Adipocyte (in vitro differentiated cells): ENCODE measurements around the gene CYBC1.

ENCODE experiments used
- DNase-seq: peaks from one replicate; pipeline ENCODE4 v3.0.0-alpha.2; 2015; ENCODE audit warnings: low read depth
- H3K27me3 ChIP-seq: replicated peaks from 2 replicates; pipeline ENCODE4 v1.7.0; 2013; ENCODE audit warnings: mild to moderate bottlenecking, low read length, moderate library complexity; ENCODE audit not compliant: control insufficient read depth, insufficient read depth
- H3K36me3 ChIP-seq: 2 replicates; pipeline ENCODE4 v1.7.0; 2013; ENCODE audit warnings: low read length, mild to moderate bottlenecking, moderate library complexity; ENCODE audit not compliant: control insufficient read depth, insufficient read depth, severe bottlenecking
- H3K4me1 ChIP-seq: 2 replicates; pipeline ENCODE4 v1.7.0; 2013; ENCODE audit warnings: mild to moderate bottlenecking, low read length, moderate library complexity; ENCODE audit not compliant: control insufficient read depth, insufficient read depth
- H3K4me3 ChIP-seq: 2 replicates; pipeline ENCODE4 v1.7.0; 2013; ENCODE audit warnings: mild to moderate bottlenecking, low read length, moderate library complexity
- H3K9ac ChIP-seq: 2 replicates; pipeline ENCODE4 v1.7.0; 2013; ENCODE audit warnings: mild to moderate bottlenecking, low read length, moderate library complexity
- H3K9me3 ChIP-seq: 2 replicates; pipeline ENCODE4 v1.7.0; 2013; ENCODE audit warnings: mild to moderate bottlenecking, low read length, moderate library complexity; ENCODE audit not compliant: control insufficient read depth

CYBC1 gene

DNA sequence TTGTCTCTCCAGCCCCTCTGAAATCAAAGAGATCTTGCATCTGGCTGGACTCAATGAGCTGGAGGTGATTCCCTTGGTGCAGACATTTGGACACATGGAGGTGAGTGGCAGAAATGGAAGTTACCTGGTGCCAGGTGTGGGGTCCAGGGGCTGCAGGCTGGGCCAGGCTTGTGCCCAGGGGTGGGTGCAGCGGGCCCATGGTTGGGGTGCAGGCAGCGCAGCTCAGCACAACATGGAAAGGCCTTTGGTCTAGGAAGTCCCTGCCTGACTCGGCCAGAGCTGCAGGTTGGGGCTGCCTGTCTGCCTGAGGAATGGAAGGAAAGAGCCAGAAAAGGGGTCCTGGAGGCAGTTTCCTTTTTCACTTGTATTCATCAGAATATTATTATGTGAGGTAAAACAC is 22.0 kb downstream of the CYBC1 start:
- no peaks in the 10 kb centered on the region for H3K9me3 ChIP-seq
- no peaks in the 10 kb centered on the region for H3K36me3 ChIP-seq
- no peak overlapping the region for H3K4me3 ChIP-seq
- no peaks in the 10 kb centered on the region for H3K27me3 ChIP-seq
- H3K9ac ChIP-seq, result no peak overlapping the region
- DNase-seq, result no peak
- H3K4me1 ChIP-seq, result peaks cover 15% of the 10 kb centered on the region

DNA sequence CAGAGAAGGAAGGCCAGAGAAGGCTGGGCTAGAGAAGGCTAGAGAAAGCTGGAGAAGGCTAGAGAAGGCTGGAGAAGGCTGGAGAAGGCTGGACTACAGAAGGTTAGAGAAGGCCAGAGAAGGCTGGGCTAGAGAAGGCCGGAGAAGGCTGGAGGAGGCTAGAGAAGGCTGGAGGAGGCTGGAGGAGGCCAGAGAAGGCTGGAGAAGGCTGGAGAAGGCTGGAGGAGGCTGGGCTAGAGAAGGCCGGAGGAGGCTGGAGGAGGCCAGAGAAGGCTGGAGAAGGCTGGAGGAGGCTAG is 25.7 kb downstream of the CYBC1 start:
- Histone ChIP-seq H3K4me3 (peak overlapping the region; percentile 71), H3K27me3 (no peaks in the 10 kb centered on the region), H3K36me3 (no peaks in the 10 kb centered on the region), H3K9me3 (peaks cover 4% of the 10 kb centered on the region), H3K9ac (peak overlapping the region; percentile 73), H3K4me1 (peaks cover 15% of the 10 kb centered on the region)
- DNase-seq, result no peak

DNA sequence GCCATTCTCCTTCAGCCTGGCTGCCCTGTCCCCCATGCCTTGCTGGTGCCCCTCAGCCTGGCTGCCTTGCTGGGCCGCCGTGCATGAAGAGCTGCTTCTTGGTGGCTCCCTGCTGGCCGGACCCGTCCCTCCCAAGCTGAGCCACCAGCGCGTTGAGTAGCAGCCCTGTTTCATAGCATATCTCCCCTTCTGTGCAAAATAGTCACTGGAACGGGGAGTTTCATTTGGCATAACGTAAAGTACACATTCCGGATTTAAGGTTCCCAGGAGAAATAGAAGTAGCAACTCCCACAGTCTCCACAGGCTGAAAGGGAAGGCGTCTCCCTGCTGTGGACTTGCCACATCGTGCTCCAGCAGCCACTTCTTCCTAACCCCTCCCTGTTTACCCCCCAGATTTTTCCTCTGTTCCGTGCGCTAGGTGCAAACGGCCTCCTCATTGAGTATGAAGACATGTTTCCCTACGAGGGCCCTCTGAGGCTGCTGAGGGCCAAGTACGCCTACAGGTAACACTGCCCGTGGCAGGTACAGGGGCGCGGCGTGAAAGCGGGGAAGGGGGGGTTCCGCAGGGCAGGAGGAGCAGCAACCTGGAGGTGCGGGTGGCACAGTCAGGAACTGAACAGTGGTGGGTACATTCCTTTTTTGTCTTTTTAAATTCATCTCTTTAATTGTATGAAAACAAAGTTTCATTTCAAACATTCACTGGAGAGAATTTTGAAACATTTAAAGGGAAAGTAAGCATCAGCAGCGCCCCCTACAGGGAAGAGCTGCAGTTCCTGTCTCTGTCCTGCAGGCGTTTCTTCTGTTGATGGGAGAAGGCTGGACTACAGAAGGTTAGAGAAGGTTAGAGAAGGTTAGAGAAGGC is 26.3 kb downstream of the CYBC1 start:
- peaks cover 4% of the 10 kb centered on the region for H3K9me3 ChIP-seq
- no peaks in the 10 kb centered on the region for H3K36me3 ChIP-seq
- DNase-seq, result peak; percentile 57
- peak overlapping the region; percentile 71 for H3K4me3 ChIP-seq
- H3K4me1 ChIP-seq, result peaks cover 20% of the 10 kb centered on the region
- H3K27me3 ChIP-seq, result no peaks in the 10 kb centered on the region
- H3K9ac ChIP-seq, result peak overlapping the region; percentile 73

DNA sequence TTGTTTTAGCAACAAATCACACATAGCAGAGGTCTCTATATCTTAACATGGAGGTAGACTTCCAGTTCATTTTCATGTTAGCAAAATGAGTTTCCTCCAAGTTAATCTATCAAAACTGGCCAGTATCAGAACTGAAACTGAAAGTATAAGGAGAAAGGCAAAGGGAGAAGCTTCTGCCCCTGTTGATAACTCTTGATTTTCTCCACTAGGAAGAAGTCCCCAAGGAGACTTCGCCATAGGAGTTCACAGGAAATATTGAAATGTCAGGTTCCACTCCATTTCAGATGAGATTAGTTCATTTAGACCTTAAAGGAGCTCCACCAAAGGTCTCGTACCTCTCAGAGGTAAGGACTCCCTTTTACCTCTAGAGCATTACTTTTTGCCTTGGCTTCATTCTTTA is 31.0 kb downstream of the CYBC1 start:
- Histone ChIP-seq H3K4me1 (peaks cover 22% of the 10 kb centered on the region), H3K9me3 (peaks cover 4% of the 10 kb centered on the region), H3K27me3 (no peaks in the 10 kb centered on the region), H3K4me3 (peak overlapping the region; percentile 95), H3K9ac (peak overlapping the region; percentile 88), H3K36me3 (no peaks in the 10 kb centered on the region)
- no peak for DNase-seq

DNA sequence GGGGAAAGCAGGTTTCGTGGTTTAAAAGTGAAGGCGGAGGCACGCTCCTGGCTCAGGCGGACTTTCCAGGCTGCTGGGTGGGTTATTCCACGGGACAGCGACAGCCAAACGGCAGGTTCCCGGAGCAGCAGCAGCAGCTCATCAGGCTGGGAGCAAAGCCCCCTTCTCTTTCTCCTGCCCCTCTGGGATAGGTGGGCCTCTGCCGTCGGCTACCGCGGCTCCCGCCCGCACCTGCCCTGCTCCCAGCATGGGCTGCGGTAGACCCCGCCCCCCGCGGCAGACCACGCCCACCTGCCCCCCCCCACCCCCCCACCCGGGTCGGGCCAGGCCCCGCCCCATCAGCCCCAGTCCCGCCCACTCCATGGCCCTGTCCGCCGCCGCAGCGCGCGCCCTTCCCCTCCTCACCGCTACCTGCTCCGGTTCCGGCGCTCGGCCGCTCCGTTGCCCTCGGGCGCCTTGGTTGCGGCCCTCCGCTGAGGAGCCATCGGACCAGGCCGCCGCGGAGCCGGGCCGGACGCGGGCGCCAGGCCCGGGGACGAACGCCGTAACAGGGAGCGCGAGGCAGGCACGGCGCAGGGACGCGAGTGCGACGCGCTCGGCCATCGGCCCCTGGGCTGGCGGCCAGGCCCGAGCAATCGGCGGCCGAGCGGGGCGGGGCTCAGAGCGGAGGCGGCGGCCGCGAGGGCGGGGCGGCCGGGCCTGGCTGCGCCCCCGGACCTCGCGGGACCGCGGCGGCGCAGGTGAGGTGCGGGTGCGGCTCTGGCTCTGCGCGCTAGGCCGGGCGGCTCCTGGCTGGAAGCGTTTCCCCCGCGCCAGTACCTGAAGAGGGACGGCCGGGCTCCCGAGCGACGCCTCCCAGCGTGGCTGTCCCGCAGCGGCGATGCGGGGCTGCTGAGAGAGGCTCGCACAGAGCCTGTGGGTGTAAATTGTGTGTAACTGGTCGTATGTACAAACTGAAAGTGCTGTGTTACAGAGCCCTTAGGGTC is 32.3 kb downstream of the CYBC1 start, which contains the start of the genes HEXD and OGFOD3:
TSS of gene HEXD (plus strand) at position 347 of the 986 bp plus-strand sequence. CDS start 1,453 bp downstream, outside the sequence.
TSS of gene OGFOD3 (minus strand) at position 586 of the 986 bp plus-strand sequence. CDS start at position 485, 101 bp downstream.
- H3K27me3 ChIP-seq, result no peaks in the 10 kb centered on the region
- peak within 1 kb of the TSS; percentile 88 for H3K9ac ChIP-seq
- H3K4me3 ChIP-seq, result peak within 1 kb of the TSS; percentile 95
- peaks cover 4% of the 10 kb centered on the region for H3K9me3 ChIP-seq
- H3K4me1 ChIP-seq, result peaks cover 17% of the 10 kb centered on the region
- DNase-seq, result peak; percentile 95
- no peaks in the 10 kb centered on the region for H3K36me3 ChIP-seq

DNA sequence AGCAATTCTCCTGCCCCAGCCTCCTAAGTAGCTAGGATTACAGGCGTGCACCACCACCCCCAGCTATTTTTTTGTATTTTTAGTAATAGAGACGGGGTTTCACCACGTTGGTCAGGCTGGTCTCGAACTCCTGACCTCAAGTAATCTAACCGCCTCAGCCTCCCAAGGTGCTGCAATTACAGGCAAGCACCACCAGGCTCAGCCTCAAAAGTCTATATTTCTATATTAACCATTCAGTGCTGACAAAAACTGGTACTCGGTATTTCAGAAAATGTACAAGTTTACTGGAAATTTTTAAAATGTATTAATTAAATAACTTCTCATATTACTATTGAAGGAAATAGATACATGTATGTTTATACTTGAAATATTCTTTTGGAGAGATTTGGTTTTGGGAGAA is 33.8 kb downstream of the CYBC1 start:
- no peak overlapping the region for H3K4me3 ChIP-seq
- H3K9me3 ChIP-seq, result no peaks in the 10 kb centered on the region
- peak; percentile 19 for DNase-seq
- H3K4me1 ChIP-seq, result peaks cover 17% of the 10 kb centered on the region
- H3K9ac ChIP-seq, result no peak overlapping the region
- peaks cover 3% of the 10 kb centered on the region for H3K36me3 ChIP-seq
- H3K27me3 ChIP-seq, result no peaks in the 10 kb centered on the region

DNA sequence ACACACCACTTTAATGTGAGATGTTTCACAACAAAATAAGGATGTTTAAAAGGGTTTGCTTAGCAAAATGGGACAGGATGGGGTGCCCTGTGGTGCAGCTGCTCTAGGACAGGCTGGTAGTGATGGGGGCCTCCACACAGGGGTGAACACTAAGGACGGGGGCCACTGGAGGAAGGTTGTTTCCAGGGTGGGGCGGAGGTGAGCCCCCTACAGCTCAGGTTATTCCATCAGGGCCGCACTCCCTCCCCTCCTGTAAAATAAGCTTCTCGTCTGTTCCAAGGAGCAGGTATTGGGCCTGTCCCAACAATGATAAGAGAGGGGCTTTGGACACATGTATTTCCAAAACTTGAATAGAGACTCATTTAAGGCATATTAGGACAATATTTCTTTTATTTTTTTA is 34.3 kb downstream of the CYBC1 start:
- no peak for DNase-seq
- Histone ChIP-seq H3K4me1 (peaks cover 17% of the 10 kb centered on the region), H3K4me3 (no peak overlapping the region), H3K36me3 (peaks cover 3% of the 10 kb centered on the region), H3K9me3 (no peaks in the 10 kb centered on the region), H3K27me3 (no peaks in the 10 kb centered on the region), H3K9ac (no peak overlapping the region)

DNA sequence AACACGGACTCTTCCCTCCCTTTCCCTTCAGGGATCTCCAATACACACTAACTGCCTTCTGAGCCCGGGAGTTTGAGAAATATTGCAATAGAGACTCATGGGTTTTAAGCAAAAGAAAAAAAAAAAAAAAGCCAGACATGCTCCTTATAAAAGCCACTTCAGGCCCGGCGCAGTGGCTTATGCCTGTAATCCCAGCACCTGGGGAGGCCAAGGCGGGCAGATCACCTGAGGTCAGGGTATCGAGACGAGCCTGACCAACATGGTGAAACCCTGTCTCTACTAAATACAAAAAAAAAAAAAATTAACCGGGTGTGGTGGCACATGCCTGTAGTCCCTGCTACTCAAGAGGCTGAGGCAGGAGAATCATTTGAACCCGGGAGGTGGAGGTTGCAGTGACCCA is 34.8 kb downstream of the CYBC1 start:
- Histone ChIP-seq H3K27me3 (no peaks in the 10 kb centered on the region), H3K4me3 (no peak overlapping the region), H3K9ac (no peak overlapping the region), H3K9me3 (no peaks in the 10 kb centered on the region), H3K36me3 (peaks cover 3% of the 10 kb centered on the region), H3K4me1 (peaks cover 17% of the 10 kb centered on the region)
- DNase-seq, result no peak

DNA sequence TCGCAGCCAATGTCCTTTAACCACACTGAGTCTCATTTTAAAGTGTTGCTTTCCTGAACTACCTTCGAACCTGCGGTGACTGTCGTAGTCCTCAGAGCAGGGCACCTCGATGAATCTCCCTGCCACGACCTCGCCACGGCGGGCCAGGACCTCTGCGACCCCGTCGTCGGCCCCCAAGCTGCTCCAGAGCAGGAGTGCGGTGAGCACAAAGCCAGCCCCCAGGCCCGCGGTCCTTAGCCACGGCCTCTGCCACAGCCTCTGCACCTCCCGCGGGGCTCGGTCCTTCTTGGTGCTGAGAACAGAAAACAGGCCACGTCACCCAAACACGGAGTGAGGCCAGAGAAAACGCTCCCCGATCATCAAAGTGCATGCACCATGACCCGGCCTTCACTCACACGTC is 35.2 kb downstream of the CYBC1 start:
- Histone ChIP-seq H3K36me3 (peaks cover 3% of the 10 kb centered on the region), H3K4me3 (no peak overlapping the region)
- no peak for DNase-seq

DNA sequence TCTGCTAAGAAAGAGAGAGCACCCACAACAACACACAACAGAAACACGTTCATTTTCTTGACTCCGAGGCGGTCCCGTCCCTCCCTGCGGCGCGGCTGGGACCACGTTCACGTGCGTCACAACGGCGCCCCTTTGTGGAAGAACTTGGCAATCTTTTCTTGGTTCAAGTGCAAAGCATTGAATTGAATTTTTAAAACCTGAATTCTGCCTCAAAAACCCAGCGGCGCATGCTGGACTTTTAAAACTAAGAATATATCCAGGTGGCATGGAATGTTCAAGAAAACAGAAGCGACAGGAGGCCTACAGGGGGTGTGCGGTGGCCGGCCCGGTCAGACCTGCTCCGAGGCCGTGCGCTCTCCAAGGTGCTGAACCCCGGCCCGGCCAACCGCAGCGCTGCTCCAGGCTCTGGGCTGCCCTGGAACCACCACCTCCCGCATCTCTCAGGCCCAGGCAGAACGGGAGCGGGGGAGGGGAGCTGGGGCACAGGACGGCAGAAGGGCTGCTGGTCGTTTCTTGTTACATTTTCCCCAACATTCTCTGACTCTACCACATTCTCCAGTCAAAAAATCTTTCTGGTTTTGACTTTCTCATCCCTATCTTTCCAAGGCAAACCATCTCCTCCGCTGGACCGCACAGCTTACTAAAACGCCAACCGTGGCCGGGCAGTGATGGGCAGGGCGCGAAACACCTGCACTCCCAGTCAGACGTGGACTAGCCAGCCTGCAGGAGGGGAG is 35.8 kb downstream of the CYBC1 start:
- Histone ChIP-seq H3K27me3 (no peaks in the 10 kb centered on the region), H3K4me3 (no peak overlapping the region), H3K4me1 (peaks cover 17% of the 10 kb centered on the region), H3K9ac (no peak overlapping the region), H3K36me3 (peaks cover 3% of the 10 kb centered on the region), H3K9me3 (no peaks in the 10 kb centered on the region)
- DNase-seq, result peak; percentile 89

More for the DNA sequence above, 35.2 kb downstream of the CYBC1 start:
- Histone ChIP-seq H3K27me3 (no peaks in the 10 kb centered on the region), H3K9ac (no peak overlapping the region), H3K4me1 (peaks cover 17% of the 10 kb centered on the region), H3K9me3 (no peaks in the 10 kb centered on the region)
